SK-N-MC (cell line): ENCODE measurements around the gene ANKRD2.

Experiments used
- EZH2 ChIP-seq: fragments of 200-600 bp; sonication (generic); IDR thresholded peaks from one replicate; pipeline ENCODE4 v1.6.1; 2017; ENCODE audit warnings: antibody characterized with exemption
- FOXP2 ChIP-seq: optimal IDR thresholded peaks from 2 replicates; pipeline ENCODE3; 2011; ENCODE audit warnings: mild to moderate bottlenecking, moderate library complexity; ENCODE audit not compliant: insufficient read depth; ENCODE audit errors: extremely low read length, control extremely low read depth
- POLR2AphosphoS5 ChIP-seq: IDR thresholded peaks from 2 replicates; pipeline ENCODE4 v1.6.1; 2012; ENCODE audit warnings: mild to moderate bottlenecking, low read depth, low read length, borderline replicate concordance

GRCh38 chr10:97539523-97540200, 32.9 kb upstream of the ANKRD2 start:
- no peak for TF ChIP-seq FOXP2
- no peak for TF ChIP-seq EZH2
- TF ChIP-seq POLR2AphosphoS5, result no peak
